Measurements from ENCODE around the gene EFNA4. TPM values are rescaled to one million over a fixed set of nuclear protein-coding genes. Genes with fewer than 3 reads are reported as not detected.

Gene EFNA4
- total RNA-seq, 1 experiment from 2014 or later: 36.7 TPM

Other genes with a start within 250 kb of the EFNA4 start
- gene KCNN3, start 193.5 kb upstream of the EFNA4 start, total RNA-seq (2014; rRNA removed): 0.12 and 0.26 TPM in 2 replicates
- 32.3 and 41.5 TPM in 2 replicates for gene PMVK, start 127.0 kb upstream of the EFNA4 start, total RNA-seq (2014; rRNA removed)
- gene PBXIP1, start 107.6 kb upstream of the EFNA4 start, total RNA-seq (2014; rRNA removed): 35.4 and 43.1 TPM in 2 replicates
- gene PYGO2, start 102.0 kb upstream of the EFNA4 start, total RNA-seq (2014; rRNA removed): 41.7 and 43.3 TPM in 2 replicates
- 106 and 107 TPM in 2 replicates for gene SHC1, start 93.0 kb upstream of the EFNA4 start, total RNA-seq (2014; rRNA removed)
- gene CKS1B, start 89.1 kb upstream of the EFNA4 start, total RNA-seq (2014; rRNA removed): 330 and 390 TPM in 2 replicates
- 58.5 and 84.0 TPM in 2 replicates for gene FLAD1, start 80.4 kb upstream of the EFNA4 start, total RNA-seq (2014; rRNA removed)
- not detected in 2 replicates for gene LENEP, start 70.2 kb upstream of the EFNA4 start, total RNA-seq (2014; rRNA removed)
- 39.7 and 59.1 TPM in 2 replicates for gene ZBTB7B, start 60.9 kb upstream of the EFNA4 start, total RNA-seq (2014; rRNA removed)
- 0.18 and 3.0 TPM in 2 replicates for gene DCST2, start 30.0 kb upstream of the EFNA4 start, total RNA-seq (2014; rRNA removed)
- not detected in 2 replicates for gene DCST1, start 29.9 kb upstream of the EFNA4 start, total RNA-seq (2014; rRNA removed)
- 334 and 384 TPM in 2 replicates for gene ADAM15, start 12.4 kb upstream of the EFNA4 start, total RNA-seq (2014; rRNA removed)
- 16.2 and 23.5 TPM in 2 replicates for gene EFNA3, start 15.1 kb downstream of the EFNA4 start, total RNA-seq (2014; rRNA removed)
- 29.4 and 49.9 TPM in 2 replicates for gene EFNA1, start 64.1 kb downstream of the EFNA4 start, total RNA-seq (2014; rRNA removed)
- gene SLC50A1, start 72.1 kb downstream of the EFNA4 start, total RNA-seq (2014; rRNA removed): 59.2 and 75.2 TPM in 2 replicates
- gene DPM3, start 76.8 kb downstream of the EFNA4 start, total RNA-seq (2014; rRNA removed): 53.6 and 74.3 TPM in 2 replicates
- 241 and 257 TPM in 2 replicates for gene KRTCAP2, start 109.6 kb downstream of the EFNA4 start, total RNA-seq (2014; rRNA removed)
- gene TRIM46, start 110.1 kb downstream of the EFNA4 start, total RNA-seq (2014; rRNA removed): 4.1 and 5.4 TPM in 2 replicates
- 12.0 and 13.0 TPM in 2 replicates for gene THBS3, start 144.2 kb downstream of the EFNA4 start, total RNA-seq (2014; rRNA removed)
- 141 and 152 TPM in 2 replicates for gene MTX1, start 145.0 kb downstream of the EFNA4 start, total RNA-seq (2014; rRNA removed)
- gene ENTREP3, start 191.7 kb downstream of the EFNA4 start, total RNA-seq (2014; rRNA removed): 30.9 and 54.7 TPM in 2 replicates
- 218 and 219 TPM in 2 replicates for gene SCAMP3, start 198.6 kb downstream of the EFNA4 start, total RNA-seq (2014; rRNA removed)
- gene CLK2, start 209.8 kb downstream of the EFNA4 start, total RNA-seq (2014; rRNA removed): 44.5 and 49.9 TPM in 2 replicates
- 1.8 and 1.9 TPM in 2 replicates for gene HCN3, start 213.7 kb downstream of the EFNA4 start, total RNA-seq (2014; rRNA removed)
- not detected in 2 replicates for gene PKLR, start 237.7 kb downstream of the EFNA4 start, total RNA-seq (2014; rRNA removed)
- 301 and 313 TPM in 2 replicates for gene FDPS, start 245.1 kb downstream of the EFNA4 start, total RNA-seq (2014; rRNA removed)

Data from PC-3 (cell line).